NOMO-1 treated with DMSO at 0.1 percent for 48 hours (cell line): ENCODE data around the gene NOS1.
"Not testable (repeated sequence)": the region's sequence is repeated elsewhere in the genome, so short reads cannot be mapped to it uniquely, and the experiment has no call there.

Experiments
- DNase-seq: peaks from one replicate; lab custom pipeline; 2025; ENCODE audit not compliant: unreplicated experiment; lab: John Stamatoyannopoulos, UW

The NOS1 gene

GRCh38 chr12:117273091-117273490 lies 88.3 kb downstream of the NOS1 start:
- no peak for DNase-seq

GRCh38 chr12:117272690-117273089 lies 88.7 kb downstream of the NOS1 start:
- no peak for DNase-seq

GRCh38 chr12:117262749-117263148 lies 98.7 kb downstream of the NOS1 start:
- no peak for DNase-seq

GRCh38 chr12:117261247-117261646 lies 100.2 kb downstream of the NOS1 start:
- no peak for DNase-seq

GRCh38 chr12:117255386-117255785 lies 106.0 kb downstream of the NOS1 start:
- no peak for DNase-seq

GRCh38 chr12:117243488-117243887 lies 117.9 kb downstream of the NOS1 start:
- no peak for DNase-seq

- DNase-seq: no peak
Measured at GRCh38 chr12:117241697-117242096, 119.7 kb downstream of the NOS1 start.

- DNase-seq: no peak
Measured at GRCh38 chr12:117240081-117240755, 121.2 kb downstream of the NOS1 start.

GRCh38 chr12:117236456-117237001 lies 124.9 kb downstream of the NOS1 start:
- peak; percentile 52 for DNase-seq

- no peak for DNase-seq
Measured at GRCh38 chr12:117235261-117235660, 126.2 kb downstream of the NOS1 start.

- peak; percentile 14 for DNase-seq
Measured at GRCh38 chr12:117234441-117234840, 127.0 kb downstream of the NOS1 start.

- DNase-seq: no peak
Measured at GRCh38 chr12:117231750-117232149, 129.7 kb downstream of the NOS1 start.

GRCh38 chr12:117228239-117228638 lies 133.2 kb downstream of the NOS1 start:
- DNase-seq: no peak

- DNase-seq: no peak
Measured at GRCh38 chr12:117227000-117227653, 134.3 kb downstream of the NOS1 start.

GRCh38 chr12:117226505-117226904 lies 134.9 kb downstream of the NOS1 start:
- no peak for DNase-seq

GRCh38 chr12:117225179-117225578 lies 136.2 kb downstream of the NOS1 start:
- no peak for DNase-seq

GRCh38 chr12:117220947-117221346 lies 140.5 kb downstream of the NOS1 start:
- not testable (repeated sequence) for DNase-seq

- no peak for DNase-seq
Measured at GRCh38 chr12:117218149-117218548, 143.3 kb downstream of the NOS1 start.

GRCh38 chr12:117216686-117217085 lies 144.7 kb downstream of the NOS1 start:
- DNase-seq: no peak

GRCh38 chr12:117214797-117215196 lies 146.6 kb downstream of the NOS1 start:
- DNase-seq: no peak

- DNase-seq: no peak
Measured at GRCh38 chr12:117213295-117213808, 148.1 kb downstream of the NOS1 start.

- peak; percentile 54 for DNase-seq
Measured at GRCh38 chr12:117212563-117213190, 148.7 kb downstream of the NOS1 start.
